ENCODE results near the gene PGM2L1. TPM values are rescaled to one million over a fixed set of nuclear protein-coding genes. Genes with fewer than 3 reads are reported as not detected.

The PGM2L1 gene
- total RNA-seq, 2 donors from 2014 or later: 12.0 to 16.1 TPM

DNA sequence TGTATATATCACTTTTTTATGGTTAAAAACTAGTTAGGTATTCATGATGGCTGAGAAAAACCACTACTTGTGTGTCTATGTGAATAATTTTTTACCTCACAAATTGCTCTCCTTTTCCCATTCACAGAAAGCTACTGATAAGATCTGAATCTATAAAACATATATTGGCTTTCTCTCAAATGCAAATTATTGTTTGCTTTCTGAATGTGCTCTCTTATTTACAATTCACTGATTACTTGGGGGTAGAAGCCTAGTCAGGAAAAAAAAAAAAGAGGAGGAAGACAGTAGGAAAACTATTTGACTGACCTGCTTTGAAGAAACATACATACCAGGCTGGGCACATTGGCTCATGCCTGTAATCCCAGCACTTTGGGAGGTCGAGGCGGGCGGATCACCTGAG is 20.5 kb downstream of the PGM2L1 start:
- H3K36me3 Mint-ChIP-seq (ENCODE audit: low read depth): peaks cover 3% of the 10 kb centered on the region
- no peak overlapping the region for H3K4me3 Mint-ChIP-seq
- 75 to 86% methylated on average over 3 of the region's 3 CpGs for WGBS, 2 experiments (ENCODE audit: insufficient coverage in 1 of 2, insufficient read length in 1 of 2)
- no peaks in the 10 kb centered on the region for H3K4me1 ChIP-seq (ENCODE audit: control insufficient read depth, insufficient read depth, low read length)
- H3K27me3 ChIP-seq (ENCODE audit: control insufficient read depth, insufficient read depth, low read length, poor library complexity, severe bottlenecking): no peaks in the 10 kb centered on the region
- H3K27me3 Mint-ChIP-seq (ENCODE audit: insufficient read depth): no peaks in the 10 kb centered on the region
- H3K9ac ChIP-seq (ENCODE audit: extremely low read depth, low read length, poor library complexity, severe bottlenecking): no peak overlapping the region
- no peak overlapping the region for H3K4me3 ChIP-seq (ENCODE audit: low read length)
- H3K9me3 Mint-ChIP-seq: no peaks in the 10 kb centered on the region
- TF ChIP-seq, protein P1, sequence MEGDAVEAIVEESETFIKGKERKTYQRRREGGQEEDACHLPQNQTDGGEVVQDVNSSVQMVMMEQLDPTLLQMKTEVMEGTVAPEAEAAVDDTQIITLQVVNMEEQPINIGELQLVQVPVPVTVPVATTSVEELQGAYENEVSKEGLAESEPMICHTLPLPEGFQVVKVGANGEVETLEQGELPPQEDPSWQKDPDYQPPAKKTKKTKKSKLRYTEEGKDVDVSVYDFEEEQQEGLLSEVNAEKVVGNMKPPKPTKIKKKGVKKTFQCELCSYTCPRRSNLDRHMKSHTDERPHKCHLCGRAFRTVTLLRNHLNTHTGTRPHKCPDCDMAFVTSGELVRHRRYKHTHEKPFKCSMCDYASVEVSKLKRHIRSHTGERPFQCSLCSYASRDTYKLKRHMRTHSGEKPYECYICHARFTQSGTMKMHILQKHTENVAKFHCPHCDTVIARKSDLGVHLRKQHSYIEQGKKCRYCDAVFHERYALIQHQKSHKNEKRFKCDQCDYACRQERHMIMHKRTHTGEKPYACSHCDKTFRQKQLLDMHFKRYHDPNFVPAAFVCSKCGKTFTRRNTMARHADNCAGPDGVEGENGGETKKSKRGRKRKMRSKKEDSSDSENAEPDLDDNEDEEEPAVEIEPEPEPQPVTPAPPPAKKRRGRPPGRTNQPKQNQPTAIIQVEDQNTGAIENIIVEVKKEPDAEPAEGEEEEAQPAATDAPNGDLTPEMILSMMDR (conservative IDR thresholded peaks at IDR 0.05): no peak
- no peak for DNase-seq
- no peaks in the 10 kb centered on the region for H3K4me1 Mint-ChIP-seq
- no peak overlapping the region for H3K27ac Mint-ChIP-seq
- H3K36me3 ChIP-seq (ENCODE audit: control insufficient read depth, insufficient read depth, low read length): no peaks in the 10 kb centered on the region
- H3K9me3 ChIP-seq (ENCODE audit: control insufficient read depth, low read length): no peaks in the 10 kb centered on the region
- no peak overlapping the region for H3K27ac ChIP-seq (ENCODE audit: low read depth, low read length)

DNA sequence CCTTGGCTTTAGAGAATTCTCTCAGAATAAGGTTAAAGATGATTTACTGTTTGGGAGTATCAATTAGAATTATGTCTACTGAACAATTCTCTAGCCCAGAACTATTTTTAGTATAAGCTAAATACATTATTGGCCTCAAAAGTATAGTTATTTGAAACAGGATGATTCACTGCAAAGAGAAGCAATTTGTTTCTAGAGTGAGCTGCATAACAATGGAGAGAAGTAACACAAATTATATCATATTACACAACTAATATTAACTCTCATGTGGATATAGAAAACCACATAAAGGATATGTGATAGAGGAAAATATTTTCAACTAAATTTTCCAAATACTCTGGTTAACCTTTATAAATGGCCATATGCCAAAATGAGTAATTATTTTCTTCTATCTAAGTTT is 24.9 kb downstream of the PGM2L1 start:
- Mint-ChIP-seq H3K9me3 (no peaks in the 10 kb centered on the region), H3K27ac (no peak overlapping the region), H3K36me3 (ENCODE audit: low read depth) (peaks cover 3% of the 10 kb centered on the region), H3K27me3 (ENCODE audit: insufficient read depth) (no peaks in the 10 kb centered on the region), H3K4me3 (no peak overlapping the region), H3K4me1 (no peaks in the 10 kb centered on the region)
- TF ChIP-seq, protein P1 (conservative IDR thresholded peaks at IDR 0.05): no peak
- Histone ChIP-seq H3K36me3 (ENCODE audit: control insufficient read depth, insufficient read depth, low read length) (peaks cover 19% of the 10 kb centered on the region), H3K27ac (ENCODE audit: low read depth, low read length) (no peak overlapping the region), H3K4me1 (ENCODE audit: control insufficient read depth, insufficient read depth, low read length) (no peaks in the 10 kb centered on the region), H3K27me3 (ENCODE audit: control insufficient read depth, insufficient read depth, low read length, poor library complexity, severe bottlenecking) (no peaks in the 10 kb centered on the region), H3K9me3 (ENCODE audit: control insufficient read depth, low read length) (no peaks in the 10 kb centered on the region), H3K4me3 (ENCODE audit: low read length) (no peak overlapping the region), H3K9ac (ENCODE audit: extremely low read depth, low read length, poor library complexity, severe bottlenecking) (no peak overlapping the region)
- DNase-seq: no peak

DNA sequence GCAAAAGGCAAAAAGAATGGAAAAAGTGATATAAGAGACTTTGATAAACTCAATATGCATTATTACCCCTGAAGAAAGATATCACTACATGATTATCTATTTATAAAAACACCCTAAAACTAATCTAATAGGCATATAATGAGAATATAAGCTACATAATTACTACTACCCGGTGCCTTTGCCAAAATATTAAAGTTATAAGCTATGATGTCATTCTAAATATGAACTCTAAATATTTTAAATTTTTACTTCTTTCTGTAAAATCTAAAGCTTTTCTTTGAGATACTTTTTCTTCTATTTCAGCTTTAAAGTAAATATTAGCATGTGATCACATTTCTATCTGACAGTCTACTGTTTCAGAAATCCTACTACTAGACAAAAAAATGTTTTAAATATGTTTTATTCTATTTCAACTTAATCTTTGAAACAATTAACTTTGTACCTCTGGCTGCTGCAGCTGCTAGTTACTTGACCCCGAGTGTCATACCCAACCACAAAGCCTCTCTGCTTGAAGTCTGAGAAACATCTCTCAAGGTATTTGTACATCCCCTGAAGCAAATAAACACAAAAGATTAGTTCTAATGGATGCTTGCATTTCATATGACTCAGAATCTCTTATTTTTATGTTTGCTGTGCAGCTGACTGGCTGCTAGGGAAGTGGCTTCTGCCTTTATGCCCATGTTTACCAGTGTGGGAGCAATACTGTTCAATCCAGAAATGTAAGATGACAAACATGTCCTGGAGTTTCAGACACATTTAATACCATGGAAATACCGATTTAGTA is 26.8 kb downstream of the PGM2L1 start:
- no peak for DNase-seq
- peaks cover 3% of the 10 kb centered on the region for H3K36me3 Mint-ChIP-seq (ENCODE audit: low read depth)
- Histone ChIP-seq H3K27ac (ENCODE audit: low read depth, low read length) (peak overlapping the region; percentile 61), H3K9me3 (ENCODE audit: control insufficient read depth, low read length) (peaks cover under 1% of the 10 kb centered on the region), H3K36me3 (ENCODE audit: control insufficient read depth, insufficient read depth, low read length) (peaks cover 21% of the 10 kb centered on the region), H3K4me1 (ENCODE audit: control insufficient read depth, insufficient read depth, low read length) (no peaks in the 10 kb centered on the region), H3K9ac (ENCODE audit: extremely low read depth, low read length, poor library complexity, severe bottlenecking) (no peak overlapping the region), H3K27me3 (ENCODE audit: control insufficient read depth, insufficient read depth, low read length, poor library complexity, severe bottlenecking) (no peaks in the 10 kb centered on the region), H3K4me3 (ENCODE audit: low read length) (no peak overlapping the region)
- WGBS, 2 experiments (ENCODE audit: insufficient coverage in 1 of 2, insufficient read length in 1 of 2): 90% methylated on average over 2 of the region's 3 CpGs; no CpG with 5 or more reads in 1 of the 2 experiments
- TF ChIP-seq, protein P1 (conservative IDR thresholded peaks at IDR 0.05): no peak
- H3K27ac Mint-ChIP-seq: no peak overlapping the region
- H3K4me3 Mint-ChIP-seq: no peak overlapping the region
- no peaks in the 10 kb centered on the region for H3K27me3 Mint-ChIP-seq (ENCODE audit: insufficient read depth)
- H3K4me1 Mint-ChIP-seq: no peaks in the 10 kb centered on the region
- H3K9me3 Mint-ChIP-seq: no peaks in the 10 kb centered on the region

All from endodermal cell (in vitro differentiated cells).